HepG2 (cell line): ENCODE data around the gene ITGA2. TPM values are rescaled to one million over a fixed set of nuclear protein-coding genes. Genes with fewer than 3 reads are reported as not detected.

Experiments
- GATAD2A ChIP-seq: IDR thresholded peaks from 2 replicates; pipeline ENCODE4 v1.6.1; 2016
- HNF4A ChIP-seq: sonication (generic); formaldehyde crosslinking; IDR thresholded peaks from 2 replicates; pipeline ENCODE4 v1.4.0; 2020; ENCODE audit warnings: missing genetic modification reagents
- IRF2 ChIP-seq: IDR thresholded peaks from 2 replicates; pipeline ENCODE4 v1.6.1; 2018; ENCODE audit warnings: missing genetic modification reagents, missing compliant biosample characterization
- MEF2D ChIP-seq: sonication (generic); formaldehyde crosslinking; IDR thresholded peaks from 2 replicates; pipeline ENCODE4 v1.5.1; 2020; ENCODE audit warnings: mild to moderate bottlenecking, missing genetic modification reagents
- NONO ChIP-seq, 2 experiments: fragments of 450-650 bp in 1 of 2; sonication (generic) in 1 of 2; formaldehyde crosslinking in 1 of 2; IDR thresholded peaks in 1 of 2; conservative IDR thresholded peaks in 1 of 2; 2 replicates each; pipeline versions ENCODE4 v1.6.1 to v1.8.0; 2017 to 2022; ENCODE audit warnings: mild to moderate bottlenecking in 1 of 2, missing genetic modification reagents in 1 of 2, moderate library complexity in 1 of 2
- NR3C1 ChIP-seq: sonication (generic); formaldehyde crosslinking; IDR thresholded peaks from 2 replicates; pipeline ENCODE4 v1.4.0; 2020; ENCODE audit warnings: missing genetic modification reagents
- PAF1 ChIP-seq: IDR thresholded peaks from 2 replicates; pipeline ENCODE4 v1.6.1; 2016; ENCODE audit warnings: missing genetic modification reagents, missing compliant biosample characterization
- PAX8 ChIP-seq: sonication (generic); formaldehyde crosslinking; IDR thresholded peaks from 2 replicates; pipeline ENCODE4 v1.8.0; 2022; ENCODE audit warnings: mild to moderate bottlenecking, missing genetic modification reagents, borderline replicate concordance
- ZBTB42 ChIP-seq: sonication (generic); formaldehyde crosslinking; IDR thresholded peaks from 2 replicates; pipeline ENCODE4 v1.5.0; 2020; ENCODE audit warnings: mild to moderate bottlenecking, missing genetic modification reagents
- ZFY ChIP-seq: sonication (generic); formaldehyde crosslinking; IDR thresholded peaks from 2 replicates; pipeline ENCODE4 v1.4.0; 2020; ENCODE audit warnings: missing genetic modification reagents
- ZNF235 ChIP-seq: sonication (generic); formaldehyde crosslinking; IDR thresholded peaks from 2 replicates; pipeline ENCODE4 v1.8.1; 2023; ENCODE audit warnings: mild to moderate bottlenecking, missing genetic modification reagents, borderline replicate concordance
- ZNF501 ChIP-seq: sonication (generic); formaldehyde crosslinking; IDR thresholded peaks from 2 replicates; pipeline ENCODE4 v1.5.1; 2020; ENCODE audit warnings: mild to moderate bottlenecking, moderate library complexity, missing genetic modification reagents
- ZNF547 ChIP-seq: sonication (generic); formaldehyde crosslinking; IDR thresholded peaks from 2 replicates; pipeline ENCODE4 v1.5.1; 2020; ENCODE audit warnings: mild to moderate bottlenecking, missing genetic modification reagents
- ZNF724P ChIP-seq: sonication (generic); formaldehyde crosslinking; IDR thresholded peaks from 2 replicates; pipeline ENCODE4 v1.8.0; 2022; ENCODE audit warnings: missing genetic modification reagents, borderline replicate concordance
- ZNF761 ChIP-seq: sonication (generic); formaldehyde crosslinking; conservative IDR thresholded peaks from 2 replicates; pipeline ENCODE4 v1.4.0; 2020; ENCODE audit warnings: mild to moderate bottlenecking, missing genetic modification reagents
- polyA plus RNA-seq, 8 experiments: library from polyadenylated mRNA; depleted of rRNA in 3 of 8; stranded (reverse) in 7 of 8; unstranded in 1 of 8; fragments of >200 nt; fragmentation: Illumina TruSeq in 4 of 8; extraction: Trizol in 4 of 8; gene quantifications; 2 replicates each; pipeline versions ENCODE4 v1.2.1 to v1.2.3, GENCODE V29; 2011 to 2016; ENCODE audit warnings: low read depth in 4 of 8, missing spikeins in 1 of 8, mixed read lengths in 1 of 8; ENCODE audit not compliant: insufficient read depth in 1 of 8
- total RNA-seq, 5 experiments: library from RNA; depleted of rRNA; stranded (reverse); fragments of >200 nt; fragmentation: Illumina TruSeq; extraction: Trizol; gene quantifications; 2 replicates each; pipeline ENCODE4 v1.2.3, GENCODE V29; 2016; ENCODE audit warnings: low read depth in 1 of 5
- TF ChIP-seq, protein P1 (sequence below), 2 experiments: fragments of 450-650 bp in 1 of 2; sonication (generic) in 1 of 2; formaldehyde crosslinking; IDR thresholded peaks; 2 replicates each; pipeline versions ENCODE4 v1.5.0 to v1.8.0; 2020 to 2022; ENCODE audit warnings: mild to moderate bottlenecking in 1 of 2, missing genetic modification reagents in 1 of 2
- TF ChIP-seq, protein P2 (sequence below): sonication (generic); formaldehyde crosslinking; IDR thresholded peaks from 2 replicates; pipeline ENCODE4 v1.4.0; 2020; ENCODE audit warnings: mild to moderate bottlenecking, missing genetic modification reagents
- TF ChIP-seq, protein P3 (sequence below): sonication (generic); formaldehyde crosslinking; IDR thresholded peaks from 2 replicates; pipeline ENCODE4 v1.5.1; 2020; ENCODE audit warnings: mild to moderate bottlenecking, missing genetic modification reagents, moderate library complexity
- TF ChIP-seq, protein P4 (sequence below): sonication (generic); formaldehyde crosslinking; IDR thresholded peaks from 2 replicates; pipeline ENCODE4 v1.5.0; 2020; ENCODE audit warnings: missing genetic modification reagents, mild to moderate bottlenecking, borderline replicate concordance
- TF ChIP-seq, protein P5 (sequence below): sonication (generic); formaldehyde crosslinking; IDR thresholded peaks from 2 replicates; pipeline ENCODE4 v1.5.1; 2020; ENCODE audit warnings: mild to moderate bottlenecking, missing genetic modification reagents, moderate library complexity

Gene ITGA2
- total and polyA plus RNA-seq, 2 of the 13 experiments (the other 11 are each of a cell fraction or from before 2014, with no cell fraction given), result 15.8 to 58.3 TPM

DNA sequence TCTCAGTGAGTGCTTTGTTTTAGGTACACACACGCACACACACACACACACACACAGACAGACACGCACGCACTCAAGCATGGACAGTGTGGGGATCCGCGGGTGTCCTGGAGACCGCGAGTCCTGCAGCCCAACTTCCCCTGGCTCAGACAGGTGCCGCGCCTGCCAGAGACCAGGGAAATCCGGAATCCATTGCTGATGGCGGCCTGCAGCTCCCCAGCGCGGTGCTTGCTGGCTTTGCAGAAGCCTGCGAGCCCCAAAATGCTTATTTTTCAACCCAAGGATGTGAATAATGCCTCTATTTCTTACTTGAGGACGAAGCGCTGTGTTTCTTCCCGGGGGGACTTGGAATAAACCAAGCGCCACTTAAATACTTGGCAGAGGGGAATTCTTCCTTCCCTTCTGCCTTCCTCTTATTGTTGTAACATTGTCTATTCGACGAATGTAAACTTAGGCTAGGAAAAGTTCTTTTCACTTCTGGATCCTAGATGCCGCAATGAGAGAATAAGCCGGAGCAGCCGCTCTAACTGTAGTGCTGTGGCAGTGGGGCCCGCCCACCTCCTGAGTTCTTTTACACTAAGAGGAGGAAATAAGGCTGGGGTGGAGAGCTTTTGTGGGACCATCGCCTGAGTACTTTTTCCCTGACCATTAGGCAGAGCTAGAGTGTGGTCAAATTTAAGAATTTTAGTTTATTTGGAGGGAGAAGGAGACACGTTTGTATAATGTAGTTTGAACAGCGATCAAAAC lies 802 bp downstream of the ITGA2 start (continued):
- TF ChIP-seq, protein P1, sequence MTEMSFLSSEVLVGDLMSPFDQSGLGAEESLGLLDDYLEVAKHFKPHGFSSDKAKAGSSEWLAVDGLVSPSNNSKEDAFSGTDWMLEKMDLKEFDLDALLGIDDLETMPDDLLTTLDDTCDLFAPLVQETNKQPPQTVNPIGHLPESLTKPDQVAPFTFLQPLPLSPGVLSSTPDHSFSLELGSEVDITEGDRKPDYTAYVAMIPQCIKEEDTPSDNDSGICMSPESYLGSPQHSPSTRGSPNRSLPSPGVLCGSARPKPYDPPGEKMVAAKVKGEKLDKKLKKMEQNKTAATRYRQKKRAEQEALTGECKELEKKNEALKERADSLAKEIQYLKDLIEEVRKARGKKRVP (CRISPR knock-in tag; IDR thresholded peaks at IDR 0.05), result no peak
- TF ChIP-seq PAX8 (CRISPR knock-in tag) (0 out of 2 replicates have a peak, but pooled peaks have one; percentile 83), ZNF724P (CRISPR knock-in tag) (no peak), IRF2 (CRISPR knock-in tag) (no peak), ZNF547 (CRISPR knock-in tag) (no peak), NONO (IDR thresholded peaks at IDR 0.05) (no peak), NONO (CRISPR knock-in tag; conservative IDR thresholded peaks at IDR 0.05) (peak; percentile 61; the same call in 1 of the 2 replicates), ZNF235 (CRISPR knock-in tag) (no peak), HNF4A (CRISPR knock-in tag) (no peak), ZNF761 (CRISPR knock-in tag) (0 out of 2 replicates have a peak, but pooled peaks have one; percentile 7), GATAD2A (no peak), ZBTB42 (CRISPR knock-in tag) (no peak), ZNF501 (CRISPR knock-in tag) (no peak; the same call in 1 of the 2 replicates), ZFY (peak; percentile 8; the same call in 1 of the 2 replicates), NR3C1 (CRISPR knock-in tag) (no peak), PAF1 (CRISPR knock-in tag) (no peak), MEF2D (CRISPR knock-in tag) (peak; percentile 41; the same call in 1 of the 2 replicates)
- TF ChIP-seq, protein P2, sequence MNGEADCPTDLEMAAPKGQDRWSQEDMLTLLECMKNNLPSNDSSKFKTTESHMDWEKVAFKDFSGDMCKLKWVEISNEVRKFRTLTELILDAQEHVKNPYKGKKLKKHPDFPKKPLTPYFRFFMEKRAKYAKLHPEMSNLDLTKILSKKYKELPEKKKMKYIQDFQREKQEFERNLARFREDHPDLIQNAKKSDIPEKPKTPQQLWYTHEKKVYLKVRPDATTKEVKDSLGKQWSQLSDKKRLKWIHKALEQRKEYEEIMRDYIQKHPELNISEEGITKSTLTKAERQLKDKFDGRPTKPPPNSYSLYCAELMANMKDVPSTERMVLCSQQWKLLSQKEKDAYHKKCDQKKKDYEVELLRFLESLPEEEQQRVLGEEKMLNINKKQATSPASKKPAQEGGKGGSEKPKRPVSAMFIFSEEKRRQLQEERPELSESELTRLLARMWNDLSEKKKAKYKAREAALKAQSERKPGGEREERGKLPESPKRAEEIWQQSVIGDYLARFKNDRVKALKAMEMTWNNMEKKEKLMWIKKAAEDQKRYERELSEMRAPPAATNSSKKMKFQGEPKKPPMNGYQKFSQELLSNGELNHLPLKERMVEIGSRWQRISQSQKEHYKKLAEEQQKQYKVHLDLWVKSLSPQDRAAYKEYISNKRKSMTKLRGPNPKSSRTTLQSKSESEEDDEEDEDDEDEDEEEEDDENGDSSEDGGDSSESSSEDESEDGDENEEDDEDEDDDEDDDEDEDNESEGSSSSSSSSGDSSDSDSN (CRISPR knock-in tag), result peak; percentile 0; the same call in 1 of the 2 replicates
- TF ChIP-seq, protein P3, sequence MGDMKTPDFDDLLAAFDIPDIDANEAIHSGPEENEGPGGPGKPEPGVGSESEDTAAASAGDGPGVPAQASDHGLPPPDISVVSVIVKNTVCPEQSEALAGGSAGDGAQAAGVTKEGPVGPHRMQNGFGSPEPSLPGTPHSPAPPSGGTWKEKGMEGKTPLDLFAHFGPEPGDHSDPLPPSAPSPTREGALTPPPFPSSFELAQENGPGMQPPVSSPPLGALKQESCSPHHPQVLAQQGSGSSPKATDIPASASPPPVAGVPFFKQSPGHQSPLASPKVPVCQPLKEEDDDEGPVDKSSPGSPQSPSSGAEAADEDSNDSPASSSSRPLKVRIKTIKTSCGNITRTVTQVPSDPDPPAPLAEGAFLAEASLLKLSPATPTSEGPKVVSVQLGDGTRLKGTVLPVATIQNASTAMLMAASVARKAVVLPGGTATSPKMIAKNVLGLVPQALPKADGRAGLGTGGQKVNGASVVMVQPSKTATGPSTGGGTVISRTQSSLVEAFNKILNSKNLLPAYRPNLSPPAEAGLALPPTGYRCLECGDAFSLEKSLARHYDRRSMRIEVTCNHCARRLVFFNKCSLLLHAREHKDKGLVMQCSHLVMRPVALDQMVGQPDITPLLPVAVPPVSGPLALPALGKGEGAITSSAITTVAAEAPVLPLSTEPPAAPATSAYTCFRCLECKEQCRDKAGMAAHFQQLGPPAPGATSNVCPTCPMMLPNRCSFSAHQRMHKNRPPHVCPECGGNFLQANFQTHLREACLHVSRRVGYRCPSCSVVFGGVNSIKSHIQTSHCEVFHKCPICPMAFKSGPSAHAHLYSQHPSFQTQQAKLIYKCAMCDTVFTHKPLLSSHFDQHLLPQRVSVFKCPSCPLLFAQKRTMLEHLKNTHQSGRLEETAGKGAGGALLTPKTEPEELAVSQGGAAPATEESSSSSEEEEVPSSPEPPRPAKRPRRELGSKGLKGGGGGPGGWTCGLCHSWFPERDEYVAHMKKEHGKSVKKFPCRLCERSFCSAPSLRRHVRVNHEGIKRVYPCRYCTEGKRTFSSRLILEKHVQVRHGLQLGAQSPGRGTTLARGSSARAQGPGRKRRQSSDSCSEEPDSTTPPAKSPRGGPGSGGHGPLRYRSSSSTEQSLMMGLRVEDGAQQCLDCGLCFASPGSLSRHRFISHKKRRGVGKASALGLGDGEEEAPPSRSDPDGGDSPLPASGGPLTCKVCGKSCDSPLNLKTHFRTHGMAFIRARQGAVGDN (CRISPR knock-in tag), result 0 out of 2 replicates have a peak, but pooled peaks have one; percentile 5
- TF ChIP-seq, protein P4, sequence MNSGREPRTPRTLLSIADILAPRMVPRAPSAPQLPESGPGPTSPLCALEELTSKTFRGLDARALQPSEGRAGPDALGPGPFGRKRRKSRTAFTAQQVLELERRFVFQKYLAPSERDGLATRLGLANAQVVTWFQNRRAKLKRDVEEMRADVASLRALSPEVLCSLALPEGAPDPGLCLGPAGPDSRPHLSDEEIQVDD (CRISPR knock-in tag), result 0 out of 2 replicates have a peak, but pooled peaks have one; percentile 17
- TF ChIP-seq, protein P5, sequence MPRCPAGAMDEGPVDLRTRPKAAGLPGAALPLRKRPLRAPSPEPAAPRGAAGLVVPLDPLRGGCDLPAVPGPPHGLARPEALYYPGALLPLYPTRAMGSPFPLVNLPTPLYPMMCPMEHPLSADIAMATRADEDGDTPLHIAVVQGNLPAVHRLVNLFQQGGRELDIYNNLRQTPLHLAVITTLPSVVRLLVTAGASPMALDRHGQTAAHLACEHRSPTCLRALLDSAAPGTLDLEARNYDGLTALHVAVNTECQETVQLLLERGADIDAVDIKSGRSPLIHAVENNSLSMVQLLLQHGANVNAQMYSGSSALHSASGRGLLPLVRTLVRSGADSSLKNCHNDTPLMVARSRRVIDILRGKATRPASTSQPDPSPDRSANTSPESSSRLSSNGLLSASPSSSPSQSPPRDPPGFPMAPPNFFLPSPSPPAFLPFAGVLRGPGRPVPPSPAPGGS (CRISPR knock-in tag), result no peak
